Gastrocnemius medialis (tissue), 4 donors: ENCODE measurements around the gene PRKAA1.
"Not testable (repeated sequence)": the region's sequence is repeated elsewhere in the genome, so short reads cannot be mapped to it uniquely, and the experiment has no call there.

ENCODE experiments used
- POLR2A ChIP-seq, 2 donors: fragments of 450-650 bp; IDR thresholded peaks; one replicate each; pipeline ENCODE4 v1.6.1; 2017; ENCODE audit warnings: antibody characterized with exemption in 2 of 2, mild to moderate bottlenecking in 2 of 2, moderate library complexity in 2 of 2
- TF ChIP-seq, protein P1 (sequence below), 5 experiments: fragments of 450-650 bp in 3 of 5; fragments of 200-600 bp in 2 of 5; sonication (generic) in 2 of 5; IDR thresholded peaks in 4 of 5; conservative IDR thresholded peaks in 1 of 5; 1 replicate in 4 of 5; 2 replicates in 1 of 5; pipeline ENCODE4 v1.5.1; 2016 to 2019; ENCODE audit warnings: antibody characterized with exemption in 5 of 5, mild to moderate bottlenecking in 3 of 5, moderate library complexity in 3 of 5

DNA sequence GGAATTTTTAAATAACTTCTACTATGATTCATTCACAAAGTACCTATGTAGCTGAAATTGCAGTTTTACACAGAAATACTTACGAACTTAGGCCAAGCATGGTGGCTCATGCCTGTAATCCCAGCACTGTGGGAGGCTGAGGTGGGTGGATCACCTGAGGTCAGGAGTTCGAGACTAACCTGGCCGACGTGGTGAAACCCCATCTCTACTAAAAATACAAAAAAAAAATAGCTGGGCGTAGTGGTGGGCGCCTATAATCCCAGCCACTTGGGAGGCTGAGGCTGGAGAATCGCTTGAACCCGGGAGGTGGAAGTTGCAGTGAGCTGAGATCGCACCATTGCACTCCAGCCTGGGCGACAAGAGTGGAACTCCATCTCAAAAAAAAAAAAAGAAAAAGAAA is 5.5 kb downstream of the PRKAA1 start:
- TF ChIP-seq, protein P1, sequence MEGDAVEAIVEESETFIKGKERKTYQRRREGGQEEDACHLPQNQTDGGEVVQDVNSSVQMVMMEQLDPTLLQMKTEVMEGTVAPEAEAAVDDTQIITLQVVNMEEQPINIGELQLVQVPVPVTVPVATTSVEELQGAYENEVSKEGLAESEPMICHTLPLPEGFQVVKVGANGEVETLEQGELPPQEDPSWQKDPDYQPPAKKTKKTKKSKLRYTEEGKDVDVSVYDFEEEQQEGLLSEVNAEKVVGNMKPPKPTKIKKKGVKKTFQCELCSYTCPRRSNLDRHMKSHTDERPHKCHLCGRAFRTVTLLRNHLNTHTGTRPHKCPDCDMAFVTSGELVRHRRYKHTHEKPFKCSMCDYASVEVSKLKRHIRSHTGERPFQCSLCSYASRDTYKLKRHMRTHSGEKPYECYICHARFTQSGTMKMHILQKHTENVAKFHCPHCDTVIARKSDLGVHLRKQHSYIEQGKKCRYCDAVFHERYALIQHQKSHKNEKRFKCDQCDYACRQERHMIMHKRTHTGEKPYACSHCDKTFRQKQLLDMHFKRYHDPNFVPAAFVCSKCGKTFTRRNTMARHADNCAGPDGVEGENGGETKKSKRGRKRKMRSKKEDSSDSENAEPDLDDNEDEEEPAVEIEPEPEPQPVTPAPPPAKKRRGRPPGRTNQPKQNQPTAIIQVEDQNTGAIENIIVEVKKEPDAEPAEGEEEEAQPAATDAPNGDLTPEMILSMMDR (IDR thresholded peaks at IDR 0.05 in 4 of 5, conservative IDR thresholded peaks at IDR 0.05 in 1 of 5): not testable (repeated sequence)
- TF ChIP-seq POLR2A (IDR thresholded peaks at IDR 0.05): not testable (repeated sequence)
